GM10266 (cell line): ENCODE data around the gene SIN3B.

ENCODE experiments used
- DNase-seq: peaks from one replicate; pipeline ENCODE4 v3.0.0; 2012; ENCODE audit errors: extremely low spot score
- TF ChIP-seq, protein P1 (sequence below): IDR thresholded peaks from 2 replicates; pipeline ENCODE4 v1.5.1; 2012; ENCODE audit warnings: mild to moderate bottlenecking, low read depth; ENCODE audit not compliant: control insufficient read depth, insufficient read depth; ENCODE audit errors: missing control alignments

Gene SIN3B

DNA sequence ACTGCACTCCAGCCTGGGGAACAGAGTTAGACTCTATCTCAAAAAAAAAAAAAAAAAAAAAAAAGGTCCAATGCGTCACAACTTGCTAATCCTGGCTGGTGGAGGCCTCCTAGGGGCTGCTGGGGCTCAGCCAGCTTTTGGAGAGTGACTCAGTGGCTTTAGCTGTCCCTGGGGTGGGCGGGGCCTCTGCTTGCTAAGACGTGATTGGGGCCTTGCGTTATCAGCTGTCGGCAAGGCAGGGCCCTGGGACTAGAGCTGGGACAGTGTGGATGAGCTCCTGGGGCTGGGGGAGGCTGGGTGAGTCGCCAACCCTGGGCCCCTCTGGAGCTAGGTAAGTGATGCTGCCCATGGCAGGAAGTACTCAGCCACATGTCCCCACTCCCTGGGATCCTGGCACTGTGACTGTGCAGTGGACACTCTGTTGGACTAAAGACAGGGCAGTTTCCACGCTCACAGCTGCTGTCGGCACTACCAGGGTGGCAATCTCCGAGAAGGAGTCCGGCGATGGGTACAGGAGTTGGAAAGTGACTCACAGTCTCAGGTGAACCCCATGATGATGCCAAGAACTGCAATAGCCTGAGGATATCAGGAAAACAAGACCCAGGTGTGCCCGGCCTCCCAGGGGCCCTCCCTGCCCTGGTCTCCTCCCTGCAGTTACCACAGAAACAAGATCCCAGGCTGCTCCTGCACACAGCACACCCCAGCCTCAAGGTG, 91.8 kb downstream of the SIN3B start:
- TF ChIP-seq, protein P1, sequence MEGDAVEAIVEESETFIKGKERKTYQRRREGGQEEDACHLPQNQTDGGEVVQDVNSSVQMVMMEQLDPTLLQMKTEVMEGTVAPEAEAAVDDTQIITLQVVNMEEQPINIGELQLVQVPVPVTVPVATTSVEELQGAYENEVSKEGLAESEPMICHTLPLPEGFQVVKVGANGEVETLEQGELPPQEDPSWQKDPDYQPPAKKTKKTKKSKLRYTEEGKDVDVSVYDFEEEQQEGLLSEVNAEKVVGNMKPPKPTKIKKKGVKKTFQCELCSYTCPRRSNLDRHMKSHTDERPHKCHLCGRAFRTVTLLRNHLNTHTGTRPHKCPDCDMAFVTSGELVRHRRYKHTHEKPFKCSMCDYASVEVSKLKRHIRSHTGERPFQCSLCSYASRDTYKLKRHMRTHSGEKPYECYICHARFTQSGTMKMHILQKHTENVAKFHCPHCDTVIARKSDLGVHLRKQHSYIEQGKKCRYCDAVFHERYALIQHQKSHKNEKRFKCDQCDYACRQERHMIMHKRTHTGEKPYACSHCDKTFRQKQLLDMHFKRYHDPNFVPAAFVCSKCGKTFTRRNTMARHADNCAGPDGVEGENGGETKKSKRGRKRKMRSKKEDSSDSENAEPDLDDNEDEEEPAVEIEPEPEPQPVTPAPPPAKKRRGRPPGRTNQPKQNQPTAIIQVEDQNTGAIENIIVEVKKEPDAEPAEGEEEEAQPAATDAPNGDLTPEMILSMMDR: no peak
- no peak for DNase-seq

DNA sequence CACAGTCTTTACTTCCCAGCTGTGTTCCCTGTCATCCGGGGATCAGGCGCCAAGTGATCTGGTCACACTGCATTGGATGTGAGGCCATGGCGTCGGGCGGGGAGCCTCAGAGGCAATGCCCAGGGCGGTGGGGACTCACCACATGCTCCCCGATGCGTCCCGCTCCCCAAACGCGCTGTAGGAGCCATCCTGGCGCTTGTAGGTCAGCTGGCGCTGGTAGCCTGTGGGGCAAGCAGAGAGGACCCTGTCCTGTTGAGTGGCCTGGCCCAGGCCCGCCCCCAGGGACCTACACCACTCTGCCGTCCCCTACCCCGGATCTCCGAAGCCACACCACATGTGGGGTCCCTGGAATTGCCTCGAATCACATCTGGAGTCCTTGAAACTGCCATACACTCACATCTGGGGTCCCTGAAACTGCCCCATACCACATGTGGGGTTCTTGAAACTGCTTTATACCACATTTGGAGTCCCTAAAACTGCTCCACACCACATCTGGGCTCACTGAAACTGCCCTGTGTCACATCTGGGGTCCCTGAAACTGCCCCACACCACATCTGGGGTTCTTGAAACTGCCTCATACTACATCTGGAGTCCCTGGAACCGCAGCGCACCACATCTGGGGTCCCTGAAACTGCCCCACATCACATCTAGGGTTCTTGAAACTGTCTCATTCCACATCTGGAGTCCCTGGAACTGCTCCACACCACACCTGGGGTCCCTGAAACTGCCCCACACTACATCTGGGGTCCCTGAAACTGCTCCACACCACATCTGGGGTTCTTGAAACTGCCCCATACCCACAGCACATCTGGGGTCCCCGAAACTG, 92.8 kb downstream of the SIN3B start:
- TF ChIP-seq, protein P1: no peak
- no peak for DNase-seq

DNA sequence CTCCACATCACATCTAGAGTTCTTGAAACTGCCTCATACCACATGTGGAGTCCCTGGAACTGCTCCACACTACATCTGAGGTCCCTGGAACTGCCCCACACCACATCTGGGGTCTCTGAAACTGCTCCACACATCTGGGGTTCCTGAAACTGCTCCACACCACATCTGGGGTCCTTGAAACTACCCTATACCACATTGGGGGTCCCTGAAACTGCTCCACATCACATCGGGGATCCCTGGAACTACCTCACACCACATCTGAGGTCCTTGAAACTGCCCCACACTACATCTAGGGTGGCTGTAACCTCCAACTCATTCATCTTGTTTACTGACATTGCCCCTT, 93.4 kb downstream of the SIN3B start:
- DNase-seq: no peak
- TF ChIP-seq, protein P1: no peak

DNA sequence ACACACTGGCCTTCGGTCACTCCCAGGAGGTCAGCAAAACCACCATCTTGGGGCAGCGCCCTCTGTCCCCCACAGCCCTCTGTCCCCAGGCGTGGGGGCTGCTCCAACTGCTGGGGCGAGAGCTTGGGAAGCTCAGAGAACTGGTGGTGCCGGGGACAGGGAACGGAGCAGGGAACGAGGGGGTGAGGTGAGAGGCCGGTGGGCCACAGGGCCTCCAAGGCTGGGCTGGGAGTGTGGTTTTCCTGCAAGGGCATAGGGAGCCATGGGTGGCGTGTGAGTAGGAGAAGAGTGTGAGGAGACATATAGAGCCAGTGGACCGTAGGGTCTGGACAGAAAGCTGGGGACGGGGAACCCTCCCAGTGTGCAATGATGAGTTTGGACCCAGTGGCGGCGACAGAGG, 93.8 kb downstream of the SIN3B start:
- TF ChIP-seq, protein P1: no peak
- DNase-seq: no peak

DNA sequence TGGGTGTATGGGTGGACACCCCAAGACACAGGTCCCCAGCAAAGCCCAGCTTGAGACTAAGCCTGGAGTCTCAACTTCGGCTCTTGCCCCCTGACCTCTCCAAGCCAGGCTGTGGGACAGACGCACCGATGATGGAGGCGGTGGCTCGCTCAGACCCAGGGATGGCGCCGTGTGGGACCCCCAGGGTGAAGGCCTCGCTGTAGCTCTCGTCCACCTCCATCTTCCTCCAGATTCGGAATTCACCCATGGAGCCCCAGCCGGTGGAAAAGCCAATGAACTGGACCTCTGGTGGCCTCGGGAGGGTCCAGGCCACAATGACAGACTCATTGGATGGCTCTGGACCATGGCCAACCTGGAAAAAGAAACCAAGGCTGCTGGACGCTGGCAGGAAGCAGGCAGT, 98.7 kb downstream of the SIN3B start:
- DNase-seq: no peak
- TF ChIP-seq, protein P1: no peak

DNA sequence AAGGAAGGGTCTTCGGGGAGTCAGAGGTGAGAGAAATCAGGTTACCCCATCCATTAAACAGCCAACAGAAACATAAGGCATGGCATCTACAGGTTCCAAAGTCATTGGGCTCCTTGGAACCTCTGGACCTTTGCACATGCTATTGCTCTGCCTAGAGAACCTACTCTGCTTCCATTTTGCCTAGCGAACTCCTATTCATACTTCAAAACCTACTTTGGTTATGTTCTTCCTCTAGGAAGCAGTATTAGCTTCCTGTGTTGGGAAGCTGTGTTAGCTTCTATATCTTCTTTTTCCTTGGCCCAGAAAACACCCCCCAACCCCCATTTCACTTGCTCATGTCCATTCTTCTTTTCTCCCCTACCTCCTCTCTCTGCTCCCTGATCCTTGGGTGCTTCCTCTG, 99.2 kb downstream of the SIN3B start:
- TF ChIP-seq, protein P1: no peak
- no peak for DNase-seq

DNA sequence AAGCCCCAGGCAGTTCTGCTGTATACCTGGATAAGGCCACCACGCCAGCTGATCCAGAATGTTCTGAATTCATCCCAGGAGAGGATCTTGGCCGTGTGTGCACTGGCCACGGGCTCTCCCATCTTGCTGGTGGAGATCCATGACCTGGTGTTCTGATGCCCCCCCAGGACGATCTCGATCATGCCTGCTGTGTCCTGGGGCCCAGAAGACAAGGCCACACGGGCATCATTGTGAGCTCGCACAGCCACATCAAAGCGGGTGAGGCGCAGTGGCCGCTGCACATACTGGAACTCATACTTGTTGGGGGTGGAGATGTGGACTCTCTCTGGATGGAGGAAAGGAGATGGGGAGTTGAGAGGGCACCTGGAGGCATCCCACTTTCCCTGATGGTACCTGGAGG, 99.7 kb downstream of the SIN3B start:
- no peak for DNase-seq
- TF ChIP-seq, protein P1: no peak
